HepG2 (cell line): Measurements from ENCODE around the gene ROBO3. TPM values are rescaled to one million over a fixed set of nuclear protein-coding genes. Genes with fewer than 3 reads are reported as not detected.

Experiments used
- ATAC-seq: fragments of 200-7000 bp; cut with Tn5 transposase; 3 replicates; pipeline ENCODE4 v1.9.1; 2020; ENCODE audit warnings: mild to moderate bottlenecking, moderate library complexity
- BruUV-seq: library from RNA; stranded (reverse); fragments of 400-500 nt; replicated peaks from 2 replicates; lab custom pipeline; 2021; lab: Mats Ljungman, UMichigan
- CTCF ChIA-PET: fragments of 300-600 bp; formaldehyde crosslinking; extraction: SDS; loops from one replicate; lab custom pipeline; 2021; ENCODE audit warnings: low total read pairs, inconsistent platforms, low intra/inter-chr PET ratio; lab: Yijun Ruan, JAX
- POLR2A ChIA-PET: fragments of 350-600 bp; sonication (Branson Sonifier 250); formaldehyde crosslinking; loops from one replicate; lab custom pipeline; 2020; ENCODE audit warnings: antibody characterized with exemption, inconsistent platforms; lab: Yijun Ruan, JAX
- DNase-seq: peaks from one replicate; pipeline ENCODE4 v3.0.0-alpha.2; 2015; ENCODE audit warnings: low spot score
- FAIRE-seq: peaks from 3 replicates; lab custom pipeline; 2011; peaks lifted over from hg19 to GRCh38; lab: Jason Lieb, UNC
- H2AFZ ChIP-seq: one replicate; pipeline ENCODE4 v1.6.1; 2011; ENCODE audit warnings: low read length, inconsistent platforms
- H3K27ac ChIP-seq: fragments of 300-600 bp; 3 replicates; pipeline ENCODE4 v1.8.0; 2011; ENCODE audit warnings: mixed run types, mild to moderate bottlenecking, mixed read lengths, low read length, inconsistent platforms; ENCODE audit not compliant: insufficient read depth; ENCODE audit errors: extremely low read length
- H3K27me3 ChIP-seq, 2 experiments: fragments of 200-600 bp in 1 of 2; 2 replicates in 1 of 2; 3 replicates in 1 of 2; pipeline versions ENCODE4 v1.6.0 to v1.8.0; 2011; ENCODE audit warnings: low read length in 2 of 2, mild to moderate bottlenecking in 2 of 2, moderate library complexity in 2 of 2, inconsistent platforms in 1 of 2; ENCODE audit not compliant: insufficient read depth in 2 of 2, control insufficient read depth in 1 of 2
- H3K36me3 ChIP-seq, 2 experiments: fragments of 200-600 bp in 1 of 2; replicated peaks in 1 of 2; 2 replicates in 1 of 2; 3 replicates in 1 of 2; pipeline versions ENCODE4 v1.5.1 to v1.8.0; 2011; ENCODE audit warnings: low read length in 2 of 2, inconsistent platforms in 1 of 2; ENCODE audit not compliant: insufficient read depth in 2 of 2, control insufficient read depth in 1 of 2
- H3K4me1 ChIP-seq: 2 replicates; pipeline ENCODE4 v1.5.1; 2012; ENCODE audit warnings: low read length, inconsistent platforms; ENCODE audit not compliant: insufficient read depth
- H3K4me2 ChIP-seq: 2 replicates; pipeline ENCODE4 v1.6.0; 2011; ENCODE audit warnings: low read depth, low read length, inconsistent platforms
- H3K4me3 ChIP-seq, 3 experiments: fragments of 200-600 bp in 1 of 3; sonication (generic), shearing (Covaris generic) in 1 of 3; replicated peaks in 1 of 3; 2 replicates each; pipeline ENCODE4 v1.5.1; 2011 to 2016; ENCODE audit warnings: low read length in 3 of 3, inconsistent platforms in 2 of 3, low read depth in 2 of 3, mild to moderate bottlenecking in 2 of 3, control low read depth in 1 of 3, mixed read lengths in 1 of 3; ENCODE audit not compliant: insufficient read depth in 1 of 3
- H3K79me2 ChIP-seq: one replicate; pipeline ENCODE4 v1.6.1; 2011; ENCODE audit warnings: low read length, inconsistent platforms; ENCODE audit not compliant: insufficient read depth
- H3K9ac ChIP-seq: 2 replicates; pipeline ENCODE4 v1.6.0; 2011; ENCODE audit warnings: mild to moderate bottlenecking, low read depth, low read length, inconsistent platforms; ENCODE audit not compliant: insufficient read depth
- H3K9me3 ChIP-seq: 2 replicates; pipeline ENCODE4 v1.5.1; 2012; ENCODE audit warnings: mild to moderate bottlenecking, low read length
- H4K20me1 ChIP-seq: 2 replicates; pipeline ENCODE4 v1.6.0; 2011; ENCODE audit warnings: inconsistent platforms, mild to moderate bottlenecking, low read length, moderate library complexity; ENCODE audit not compliant: insufficient read depth
- AHR ChIP-seq: IDR thresholded peaks from 2 replicates; pipeline ENCODE4 v1.6.1; 2018; ENCODE audit warnings: missing genetic modification reagents, missing compliant biosample characterization
- CENPBD1 ChIP-seq: sonication (generic); formaldehyde crosslinking; IDR thresholded peaks from 2 replicates; pipeline ENCODE4 v1.8.0; 2022; ENCODE audit warnings: missing genetic modification reagents, low read depth, mild to moderate bottlenecking, borderline replicate concordance
- EP300 ChIP-seq, 3 experiments: sonication (generic) in 1 of 3; formaldehyde crosslinking in 1 of 3; IDR thresholded peaks; 2 replicates each; pipeline versions ENCODE4 v1.5.1 to v1.6.1; 2011 to 2020; ENCODE audit warnings: low read depth in 2 of 3, low read length in 2 of 3, borderline replicate concordance in 1 of 3, improper control_type of control experiment in 1 of 3, mild to moderate bottlenecking in 1 of 3, missing genetic modification reagents in 1 of 3, moderate library complexity in 1 of 3
- GRHL1 ChIP-seq: sonication (generic); formaldehyde crosslinking; conservative IDR thresholded peaks from 2 replicates; pipeline ENCODE4 v1.8.0; 2022; ENCODE audit warnings: missing genetic modification reagents
- MED1 ChIP-seq: sonication (generic); formaldehyde crosslinking; IDR thresholded peaks from 2 replicates; pipeline ENCODE4 v1.4.0; 2020; ENCODE audit warnings: missing genetic modification reagents
- ZIK1 ChIP-seq: sonication (generic); formaldehyde crosslinking; IDR thresholded peaks from 2 replicates; pipeline ENCODE4 v1.5.0; 2020; ENCODE audit warnings: mild to moderate bottlenecking, low read depth, missing genetic modification reagents, borderline replicate concordance
- ZNF639 ChIP-seq: conservative IDR thresholded peaks from 2 replicates; pipeline ENCODE4 v1.6.1; 2018; ENCODE audit warnings: missing genetic modification reagents
- WGBS: methylation state at CpG from one replicate; pipeline ENCODE4 v1.1.6; 2017; ENCODE audit warnings: low lambda C conversion rate; 5-methylcytosine and 5-hydroxymethylcytosine counted together
- in situ Hi-C: cut with HindIII; loops from 2 replicates; pipeline ENCODE4 v1.10.0; 2017; ENCODE audit warnings: low pct_unique_long_range_greater_than_20kb; ENCODE audit not compliant: extremely low pct_ligation_motif_present
- intact Hi-C: fragments of 100-400 bp; cut with micrococcal nuclease; formaldehyde crosslinking; loops from one replicate; pipeline ENCODE4 v1.10.0; 2022; ENCODE audit not compliant: unreplicated experiment
- polyA plus RNA-seq, 8 experiments: library from polyadenylated mRNA; depleted of rRNA in 3 of 8; stranded (reverse) in 7 of 8; unstranded in 1 of 8; fragments of >200 nt; fragmentation: Illumina TruSeq in 4 of 8; extraction: Trizol in 4 of 8; gene quantifications; 2 replicates each; pipeline versions ENCODE4 v1.2.1 to v1.2.3, GENCODE V29; 2011 to 2016; ENCODE audit warnings: low read depth in 4 of 8, missing spikeins in 1 of 8, mixed read lengths in 1 of 8; ENCODE audit not compliant: insufficient read depth in 1 of 8
- total RNA-seq, 5 experiments: library from RNA; depleted of rRNA; stranded (reverse); fragments of >200 nt; fragmentation: Illumina TruSeq; extraction: Trizol; gene quantifications; 2 replicates each; pipeline ENCODE4 v1.2.3, GENCODE V29; 2016; ENCODE audit warnings: low read depth in 1 of 5

The ROBO3 gene
- total and polyA plus RNA-seq, 2 of the 13 experiments (the other 11 are each of a cell fraction or from before 2014, with no cell fraction given): 0.07 to 2.4 TPM

GRCh38 chr11:124930799-124931198, 65.6 kb downstream of the ROBO3 start:
- in situ Hi-C loops: no loop called here
- peak overlapping the region; percentile 98; the same call in 1 of the 2 replicates for H3K4me2 ChIP-seq
- H3K4me3 ChIP-seq: no peak overlapping the region
- WGBS: 74% methylated on average over 3 of the region's 3 CpGs
- FAIRE-seq: no peak
- no TSS peak for BruUV-seq
- CTCF ChIA-PET: no interaction called here
- no peaks in the 10 kb centered on the region; a peak in 1 of 5 replicates for H3K27me3 ChIP-seq
- TF ChIP-seq GRHL1 (no peak), MED1 (no peak), CENPBD1 (CRISPR knock-in tag) (no peak), EP300 (IDR thresholded peaks at IDR 0.05; ENCODE audit: low read depth in 2 of 2, low read length in 2 of 2) (no peak), EP300 (CRISPR knock-in tag; IDR thresholded peaks at IDR 0.05; ENCODE audit: borderline replicate concordance) (no peak), ZNF639 (CRISPR knock-in tag) (no peak), AHR (no peak), ZIK1 (no peak)
- H3K36me3 ChIP-seq: peaks cover 0 to 16% of the 10 kb centered on the region in 2 experiments; a peak in 3 of 5 replicates
- ATAC-seq: no peak
- H3K4me1 ChIP-seq: peaks cover 67% of the 10 kb centered on the region
- H4K20me1 ChIP-seq: no peaks in the 10 kb centered on the region; the same call in 1 of the 2 replicates
- no peak overlapping the region for H3K27ac ChIP-seq
- H2AFZ ChIP-seq: no peak overlapping the region
- POLR2A ChIA-PET: no interaction called here
- H3K79me2 ChIP-seq: peaks cover 94% of the 10 kb centered on the region
- H3K9ac ChIP-seq: no peak overlapping the region
- intact Hi-C loops: no loop called here
- no peak for DNase-seq
- H3K9me3 ChIP-seq: no peaks in the 10 kb centered on the region

Other genes with a start within 250 kb of the ROBO3 start
- gene TBRG1, start 242.6 kb upstream of the ROBO3 start, total RNA-seq (2016; rRNA removed; fragmentation: Illumina TruSeq; extraction: Trizol): 20.3 and 21.7 TPM in 2 replicates
- 25.6 and 28.9 TPM in 2 replicates for gene TBRG1, start 242.6 kb upstream of the ROBO3 start, polyA plus RNA-seq (2011; rRNA removed)
- 4.5 and 7.0 TPM in 2 replicates for gene SIAE, start 191.7 kb upstream of the ROBO3 start, total RNA-seq (2016; rRNA removed; fragmentation: Illumina TruSeq; extraction: Trizol)
- gene SIAE, start 191.7 kb upstream of the ROBO3 start, polyA plus RNA-seq (2011; rRNA removed): 21.8 and 22.4 TPM in 2 replicates
- gene SPA17, start 191.5 kb upstream of the ROBO3 start, total RNA-seq (2016; rRNA removed; fragmentation: Illumina TruSeq; extraction: Trizol): 8.4 and 12.7 TPM in 2 replicates
- 2.9 and 4.4 TPM in 2 replicates for gene SPA17, start 191.5 kb upstream of the ROBO3 start, polyA plus RNA-seq (2011; rRNA removed)
- 0.18 TPM in 1 of 2 replicates, not detected in the other for gene NRGN, start 125.5 kb upstream of the ROBO3 start, total RNA-seq (2016; rRNA removed; fragmentation: Illumina TruSeq; extraction: Trizol)
- gene NRGN, start 125.5 kb upstream of the ROBO3 start, polyA plus RNA-seq (2011; rRNA removed): 0.12 and 0.22 TPM in 2 replicates
- gene VSIG2, start 113.2 kb upstream of the ROBO3 start, total RNA-seq (2016; rRNA removed; fragmentation: Illumina TruSeq; extraction: Trizol): 0.46 and 0.80 TPM in 2 replicates
- gene VSIG2, start 113.2 kb upstream of the ROBO3 start, polyA plus RNA-seq (2011; rRNA removed): 2.7 and 3.5 TPM in 2 replicates
- gene ESAM, start 103.1 kb upstream of the ROBO3 start, total RNA-seq (2016; rRNA removed; fragmentation: Illumina TruSeq; extraction: Trizol): 0.48 and 1.2 TPM in 2 replicates
- 6.3 and 6.8 TPM in 2 replicates for gene ESAM, start 103.1 kb upstream of the ROBO3 start, polyA plus RNA-seq (2011; rRNA removed)
- gene MSANTD2, start 65.0 kb upstream of the ROBO3 start, total RNA-seq (2016; rRNA removed; fragmentation: Illumina TruSeq; extraction: Trizol): 6.8 and 10.1 TPM in 2 replicates
- gene MSANTD2, start 65.0 kb upstream of the ROBO3 start, polyA plus RNA-seq (2011; rRNA removed): 7.5 and 8.7 TPM in 2 replicates
- 0.07 TPM in 1 of 2 replicates, not detected in the other for gene ROBO4, start 32.4 kb downstream of the ROBO3 start, total RNA-seq (2016; rRNA removed; fragmentation: Illumina TruSeq; extraction: Trizol)
- gene ROBO4, start 32.4 kb downstream of the ROBO3 start, polyA plus RNA-seq (2011; rRNA removed): 0.47 and 1.1 TPM in 2 replicates
- gene HEPN1, start 53.8 kb downstream of the ROBO3 start, total RNA-seq (2016; rRNA removed; fragmentation: Illumina TruSeq; extraction: Trizol): not detected in 2 replicates
- not detected in 2 replicates for gene HEPN1, start 53.8 kb downstream of the ROBO3 start, polyA plus RNA-seq (2011; rRNA removed)
- gene HEPACAM, start 70.6 kb downstream of the ROBO3 start, total RNA-seq (2016; rRNA removed; fragmentation: Illumina TruSeq; extraction: Trizol): 58.5 and 66.9 TPM in 2 replicates
- 74.8 and 121 TPM in 2 replicates for gene HEPACAM, start 70.6 kb downstream of the ROBO3 start, polyA plus RNA-seq (2011; rRNA removed)
- 4.6 and 6.5 TPM in 2 replicates for gene CCDC15, start 88.8 kb downstream of the ROBO3 start, total RNA-seq (2016; rRNA removed; fragmentation: Illumina TruSeq; extraction: Trizol)
- gene CCDC15, start 88.8 kb downstream of the ROBO3 start, polyA plus RNA-seq (2011; rRNA removed): 1.2 and 2.2 TPM in 2 replicates
- 1.8 and 4.6 TPM in 2 replicates for gene SLC37A2, start 197.9 kb downstream of the ROBO3 start, total RNA-seq (2016; rRNA removed; fragmentation: Illumina TruSeq; extraction: Trizol)
- gene SLC37A2, start 197.9 kb downstream of the ROBO3 start, polyA plus RNA-seq (2011; rRNA removed): 3.8 and 7.1 TPM in 2 replicates
- gene TMEM218, start 246.2 kb downstream of the ROBO3 start, total RNA-seq (2016; rRNA removed; fragmentation: Illumina TruSeq; extraction: Trizol): 14.0 and 14.2 TPM in 2 replicates
- gene TMEM218, start 246.2 kb downstream of the ROBO3 start, polyA plus RNA-seq (2011; rRNA removed): 10.0 and 11.8 TPM in 2 replicates